ENCODE measurements around the gene CADM1. TPM values are rescaled to one million over a fixed set of nuclear protein-coding genes. Genes with fewer than 3 reads are reported as not detected.

CADM1 gene
- total RNA-seq (2014; rRNA removed) (0.12 and 1.1 TPM in 2 replicates), Bru-seq, nascent RNA (percentile 6 among the genes with signal in this experiment), BruChase-seq, experiment 1, labeled RNA remaining after a 6-hour chase (percentile 3 among the genes with signal in this experiment), BruChase-seq, experiment 2, labeled RNA remaining after a 2-hour chase (percentile 4 among the genes with signal in this experiment)
- long read RNA-seq, partial matches to known transcripts = 0 of 1 reads
- long read RNA-seq, other reads (novel, unspliced or antisense) = 1 of 1 reads

DNA sequence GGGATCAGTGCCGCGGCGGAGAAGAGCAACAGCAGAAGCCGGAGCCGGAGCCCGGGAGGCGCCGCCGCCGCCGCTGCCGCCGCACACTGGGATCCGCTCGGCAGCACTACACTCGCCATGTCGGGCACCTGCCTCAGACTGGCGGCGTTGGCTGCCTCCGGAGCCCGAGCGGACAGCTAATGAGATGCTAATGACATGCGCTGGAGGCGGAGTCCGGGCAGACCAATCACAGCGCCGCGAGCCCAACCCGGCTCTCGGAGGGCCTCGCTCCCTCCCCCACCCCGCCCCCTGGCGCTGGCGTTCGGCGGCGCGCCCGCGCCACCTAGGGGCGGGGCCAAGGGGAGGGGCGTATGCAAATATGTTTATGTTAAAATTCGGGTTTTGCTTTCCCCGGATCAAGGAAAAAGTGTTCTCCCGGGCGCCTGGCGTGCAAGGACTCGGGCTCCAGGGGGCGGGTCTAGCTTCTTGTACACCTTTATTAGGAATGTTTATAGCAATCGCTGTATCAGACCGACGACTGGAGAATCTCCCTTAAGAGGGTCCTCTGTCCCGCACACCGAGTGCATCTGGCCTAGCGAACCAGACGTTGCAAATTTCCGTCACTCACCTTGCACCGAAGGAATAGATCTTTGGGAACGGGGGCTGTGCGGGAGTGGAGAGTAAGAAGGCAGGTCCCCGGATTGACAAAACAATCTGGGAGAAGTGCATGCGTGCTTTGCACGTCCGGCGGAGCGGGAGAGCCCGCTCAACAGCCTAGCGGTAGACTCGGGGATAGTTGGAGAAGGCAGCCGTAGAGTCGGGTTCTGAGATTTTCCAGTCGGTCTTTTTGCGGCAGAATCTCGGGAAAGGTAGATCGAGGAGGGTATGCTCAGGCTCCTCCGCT is at the start of gene CADM1:
TSS of gene CADM1 (minus strand) at position 140 of the 883 bp plus-strand sequence.
- H3K27ac ChIP-seq (ENCODE audit: low read length) = no peak within 1 kb of the TSS

DNA sequence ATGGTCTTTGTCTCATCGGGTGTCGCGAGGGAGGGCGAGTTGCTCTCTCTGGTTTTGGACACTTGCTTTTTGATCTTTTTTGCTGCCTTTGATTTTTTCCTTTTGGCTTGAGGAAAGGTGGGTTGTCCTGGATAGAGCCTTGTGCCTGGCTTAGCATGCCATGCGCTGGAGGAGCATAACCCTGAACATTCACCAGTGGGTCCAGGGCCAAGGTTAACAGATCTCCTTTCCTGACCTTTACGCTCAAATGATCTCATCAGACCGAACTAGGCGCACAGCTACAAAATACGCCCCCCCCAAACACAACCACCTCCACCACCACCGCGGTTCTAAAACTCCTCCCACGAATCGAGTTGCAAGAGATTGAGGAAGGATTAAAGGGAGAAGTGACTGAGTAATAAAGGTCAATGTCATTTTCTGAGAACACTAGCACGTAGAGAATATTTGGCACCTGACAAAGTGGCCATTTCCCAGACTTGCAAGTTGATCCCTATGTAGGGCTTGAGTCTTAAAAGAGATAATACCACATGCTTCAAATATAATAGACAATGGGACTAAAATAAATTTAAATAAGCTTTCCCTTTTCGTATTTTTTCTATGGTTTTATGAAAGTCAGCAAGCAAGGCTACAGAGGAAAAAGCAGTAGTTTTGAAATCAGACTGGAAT is 48.7 kb upstream of the CADM1 start:
- TF ChIP-seq, protein P1, sequence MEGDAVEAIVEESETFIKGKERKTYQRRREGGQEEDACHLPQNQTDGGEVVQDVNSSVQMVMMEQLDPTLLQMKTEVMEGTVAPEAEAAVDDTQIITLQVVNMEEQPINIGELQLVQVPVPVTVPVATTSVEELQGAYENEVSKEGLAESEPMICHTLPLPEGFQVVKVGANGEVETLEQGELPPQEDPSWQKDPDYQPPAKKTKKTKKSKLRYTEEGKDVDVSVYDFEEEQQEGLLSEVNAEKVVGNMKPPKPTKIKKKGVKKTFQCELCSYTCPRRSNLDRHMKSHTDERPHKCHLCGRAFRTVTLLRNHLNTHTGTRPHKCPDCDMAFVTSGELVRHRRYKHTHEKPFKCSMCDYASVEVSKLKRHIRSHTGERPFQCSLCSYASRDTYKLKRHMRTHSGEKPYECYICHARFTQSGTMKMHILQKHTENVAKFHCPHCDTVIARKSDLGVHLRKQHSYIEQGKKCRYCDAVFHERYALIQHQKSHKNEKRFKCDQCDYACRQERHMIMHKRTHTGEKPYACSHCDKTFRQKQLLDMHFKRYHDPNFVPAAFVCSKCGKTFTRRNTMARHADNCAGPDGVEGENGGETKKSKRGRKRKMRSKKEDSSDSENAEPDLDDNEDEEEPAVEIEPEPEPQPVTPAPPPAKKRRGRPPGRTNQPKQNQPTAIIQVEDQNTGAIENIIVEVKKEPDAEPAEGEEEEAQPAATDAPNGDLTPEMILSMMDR (conservative IDR thresholded peaks at IDR 0.05; ENCODE audit: low read depth, low read length) = no peak
- TF ChIP-seq EZH2 (IDR thresholded peaks at IDR 0.05; ENCODE audit: low read length, unreplicated experiment) = no peak
- no peak overlapping the region for H3K4me3 ChIP-seq (ENCODE audit: low read length)
- no peaks in the 10 kb centered on the region for H3K79me2 ChIP-seq (ENCODE audit: low read length)
- no peak overlapping the region for H2AFZ ChIP-seq (ENCODE audit: low read length)
- H3K27me3 ChIP-seq (ENCODE audit: low read length) = no peaks in the 10 kb centered on the region
- no peak for DNase-seq
- no peak overlapping the region for H3K4me2 ChIP-seq (ENCODE audit: low read length)
- no peaks in the 10 kb centered on the region for H4K20me1 ChIP-seq (ENCODE audit: low read length)
- CTCF ChIA-PET = no interaction called here
- no peak overlapping the region for H3K27ac ChIP-seq (ENCODE audit: low read length)
- no peaks in the 10 kb centered on the region for H3K4me1 ChIP-seq (ENCODE audit: insufficient read depth, low read length)
- H3K9me2 ChIP-seq (replicated peaks; ENCODE audit: low read length) = no peaks in the 10 kb centered on the region
- POLR2A ChIA-PET (ENCODE audit: unreplicated experiment) = no interaction called here
- no peaks in the 10 kb centered on the region for H3F3A ChIP-seq (ENCODE audit: low read length, unreplicated experiment)
- H3K36me3 ChIP-seq (ENCODE audit: low read depth, low read length) = no peaks in the 10 kb centered on the region
- peaks cover 27% of the 10 kb centered on the region for H3K9me3 ChIP-seq (ENCODE audit: low read length)
- H3K9ac ChIP-seq (ENCODE audit: low read length) = no peak overlapping the region
- intact Hi-C loops (cut with micrococcal nuclease) = no loop called here
- BruUV-seq (replicated peaks) = no TSS peak
- ATAC-seq = no peak

More for the DNA sequence above, at the start of gene CADM1:
- POLR2A ChIA-PET (ENCODE audit: unreplicated experiment) = no interaction called here
- H3K27me3 ChIP-seq (ENCODE audit: low read length) = peaks cover 67% of the 10 kb centered on the region
- H3F3A ChIP-seq (ENCODE audit: low read length, unreplicated experiment) = no peaks in the 10 kb centered on the region
- peak within 1 kb of the TSS; percentile 77 for H3K4me2 ChIP-seq (ENCODE audit: low read length)
- intact Hi-C loops (cut with micrococcal nuclease) = no loop called here
- peak within 1 kb of the TSS; percentile 64 for H3K4me3 ChIP-seq (ENCODE audit: low read length)
- no peak within 1 kb of the TSS for H3K9ac ChIP-seq (ENCODE audit: low read length)
- no peaks in the 10 kb centered on the region for H3K9me2 ChIP-seq (replicated peaks; ENCODE audit: low read length)
- CTCF ChIA-PET = no interaction called here
- no TSS peak for BruUV-seq (replicated peaks)
- H3K9me3 ChIP-seq (ENCODE audit: low read length) = no peaks in the 10 kb centered on the region
- H3K4me1 ChIP-seq (ENCODE audit: insufficient read depth, low read length) = no peaks in the 10 kb centered on the region; the same call in 1 of the 2 replicates
- H4K20me1 ChIP-seq (ENCODE audit: low read length) = no peaks in the 10 kb centered on the region
- no peaks in the 10 kb centered on the region for H3K79me2 ChIP-seq (ENCODE audit: low read length)
- TF ChIP-seq, protein P1 (conservative IDR thresholded peaks at IDR 0.05; ENCODE audit: low read depth, low read length) = peak; percentile 36; the same call in 1 of the 2 replicates
- TF ChIP-seq EZH2phosphoT487 (IDR thresholded peaks at IDR 0.05; ENCODE audit: borderline replicate concordance, low read length) = no peak
- DNase-seq (peak; percentile 74), ATAC-seq (peak; percentile 67)
- peak within 1 kb of the TSS; percentile 83 for H2AFZ ChIP-seq (ENCODE audit: low read length)
- no peaks in the 10 kb centered on the region for H3K36me3 ChIP-seq (ENCODE audit: low read depth, low read length)
